Measurements from ENCODE around the gene MIEF2.
"Not testable (repeated sequence)": the region's sequence is repeated elsewhere in the genome, so short reads cannot be mapped to it uniquely, and the experiment has no call there.

The MIEF2 gene

DNA sequence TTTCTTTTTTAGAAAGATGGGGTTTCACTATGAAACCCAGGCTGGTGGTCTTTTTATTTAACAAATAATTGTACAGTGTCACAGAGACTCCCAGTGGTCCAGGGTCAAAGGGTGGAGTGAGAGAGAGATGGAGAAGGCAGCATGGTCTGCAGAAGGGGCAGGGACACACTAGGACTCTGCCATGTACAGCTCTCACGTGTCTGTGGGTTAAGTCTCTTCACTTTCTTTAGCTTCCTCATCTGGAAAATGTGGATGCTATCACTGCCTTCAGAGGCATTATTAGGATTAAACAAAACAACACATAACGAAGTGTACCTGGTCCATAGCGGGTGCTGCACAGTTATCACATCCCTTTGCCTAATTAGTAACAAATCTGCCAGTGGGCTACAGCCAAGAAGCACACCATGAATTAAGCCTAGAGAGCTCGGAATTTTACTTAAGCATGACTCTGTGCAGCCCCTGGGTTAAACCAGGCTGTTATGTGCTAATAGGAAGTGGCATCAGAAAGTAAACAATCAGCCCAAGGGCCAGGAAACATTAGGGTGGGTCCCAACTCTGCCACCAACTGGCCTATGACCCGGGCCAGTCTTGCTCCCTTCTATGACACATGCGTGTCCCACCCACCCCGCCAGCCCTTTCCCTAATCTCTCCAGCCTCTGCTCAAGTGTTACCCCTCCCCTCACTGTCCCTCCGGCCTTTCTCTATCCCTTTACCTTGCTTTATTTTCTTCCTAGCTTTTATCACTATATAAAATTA lies 40.4 kb downstream of the MIEF2 start:
- DNase-seq = no peak

- not testable (repeated sequence) for DNase-seq
Measured at GRCh38 chr17:18303206-18303605, 42.7 kb downstream of the MIEF2 start.

GRCh38 chr17:18309202-18309601 lies 48.7 kb downstream of the MIEF2 start:
- DNase-seq = no peak

- no peak for DNase-seq
Measured at GRCh38 chr17:18314059-18314730, 53.7 kb downstream of the MIEF2 start.

GRCh38 chr17:18314731-18315561 lies 54.5 kb downstream of the MIEF2 start, which contains the start of the genes SMCR8 and TOP3A:
SMCR8 (plus strand) TSS chr17:18315293; CDS start chr17:18315790, 497 bp downstream.
TOP3A (minus strand) TSS chr17:18314994; CDS start chr17:18314778, 216 bp downstream.
- DNase-seq = peak; percentile 97

DNA sequence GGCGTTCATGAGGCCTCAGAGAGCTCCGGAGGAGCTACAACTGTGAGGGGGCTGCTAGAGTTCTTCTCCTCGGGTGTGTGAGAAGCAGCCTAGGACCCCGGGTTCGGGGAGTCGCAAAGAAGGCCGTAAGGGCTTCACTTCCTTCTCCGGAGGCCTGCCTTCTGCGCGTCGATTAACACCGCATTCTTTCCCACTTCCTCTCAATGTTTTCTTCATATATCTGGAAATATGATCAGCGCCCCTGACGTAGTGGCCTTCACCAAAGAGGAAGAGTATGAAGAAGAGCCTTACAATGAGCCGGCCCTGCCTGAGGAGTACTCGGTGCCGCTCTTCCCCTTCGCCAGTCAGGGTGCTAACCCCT lies 55.1 kb downstream of the MIEF2 start:
- DNase-seq = no peak

DNA sequence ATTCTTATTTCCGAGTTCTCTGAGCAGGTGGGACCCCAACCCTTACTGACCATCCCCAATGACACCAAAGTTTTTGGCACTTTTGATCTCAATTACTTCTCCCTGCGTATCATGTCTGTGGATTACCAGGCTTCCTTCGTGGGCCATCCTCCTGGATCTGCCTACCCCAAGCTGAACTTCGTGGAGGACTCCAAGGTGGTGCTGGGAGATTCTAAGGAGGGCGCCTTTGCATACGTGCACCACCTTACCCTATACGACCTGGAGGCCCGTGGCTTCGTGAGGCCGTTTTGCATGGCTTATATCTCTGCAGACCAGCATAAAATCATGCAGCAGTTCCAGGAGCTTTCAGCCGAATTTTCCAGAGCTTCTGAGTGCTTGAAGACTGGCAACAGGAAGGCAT lies 55.5 kb downstream of the MIEF2 start:
- no peak for DNase-seq

Data from stimulated activated CD8-positive, alpha-beta memory T cell treated with anti-CD3 and anti-CD28 coated beads, Interleukin-4, amount 100 ng/mL, for 48 hours (primary cell).